Bone marrow (tissue), 2 donors: ENCODE measurements around the gene C10orf90.
"Not testable (repeated sequence)": the region's sequence is repeated elsewhere in the genome, so short reads cannot be mapped to it uniquely, and the experiment has no call there.

Experiments used
- DNase-seq, 2 donors: peaks; one replicate each; lab custom pipeline; 2025; lab: John Stamatoyannopoulos, UW

C10orf90 gene

GRCh38 chr10:126387931-126388911, 282.3 kb downstream of the C10orf90 start, which contains the start of gene ADAM12:
TSS of gene ADAM12 (minus strand) at chr10:126388477. CDS start at chr10:126388145, 332 bp downstream.
- DNase-seq: no peak

- no peak for DNase-seq
These were observed 283.2 kb downstream of the C10orf90 start for GRCh38 chr10:126387041-126387921.

DNA sequence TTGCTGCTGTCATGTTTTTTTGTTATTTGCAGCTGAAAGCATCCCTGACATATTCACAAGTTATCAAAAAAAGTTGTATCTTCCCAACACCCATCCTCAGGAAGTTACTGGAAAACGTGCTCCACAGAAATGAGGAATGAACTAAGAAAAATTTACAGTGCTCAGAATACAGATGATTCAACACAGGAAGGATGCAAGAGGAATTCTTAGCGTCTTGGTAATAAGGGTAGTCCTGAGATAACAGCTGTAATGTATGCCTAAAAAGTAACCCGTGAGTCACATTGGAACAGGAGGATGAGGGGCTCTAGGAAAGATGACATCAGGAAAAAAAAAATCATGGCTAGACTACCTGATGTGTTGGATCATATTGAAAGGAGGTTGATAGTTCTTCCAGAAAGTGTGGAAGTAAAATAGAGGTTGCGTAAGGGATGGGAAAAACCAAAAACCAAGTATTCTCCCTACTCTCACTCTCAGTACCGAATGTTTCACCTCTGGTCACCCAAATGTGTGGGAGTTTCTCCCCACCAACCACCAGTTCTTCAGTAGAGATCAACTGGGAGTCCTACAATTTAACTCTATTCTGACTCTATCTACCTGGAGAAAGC, 286.1 kb downstream of the C10orf90 start:
- no peak for DNase-seq

DNA sequence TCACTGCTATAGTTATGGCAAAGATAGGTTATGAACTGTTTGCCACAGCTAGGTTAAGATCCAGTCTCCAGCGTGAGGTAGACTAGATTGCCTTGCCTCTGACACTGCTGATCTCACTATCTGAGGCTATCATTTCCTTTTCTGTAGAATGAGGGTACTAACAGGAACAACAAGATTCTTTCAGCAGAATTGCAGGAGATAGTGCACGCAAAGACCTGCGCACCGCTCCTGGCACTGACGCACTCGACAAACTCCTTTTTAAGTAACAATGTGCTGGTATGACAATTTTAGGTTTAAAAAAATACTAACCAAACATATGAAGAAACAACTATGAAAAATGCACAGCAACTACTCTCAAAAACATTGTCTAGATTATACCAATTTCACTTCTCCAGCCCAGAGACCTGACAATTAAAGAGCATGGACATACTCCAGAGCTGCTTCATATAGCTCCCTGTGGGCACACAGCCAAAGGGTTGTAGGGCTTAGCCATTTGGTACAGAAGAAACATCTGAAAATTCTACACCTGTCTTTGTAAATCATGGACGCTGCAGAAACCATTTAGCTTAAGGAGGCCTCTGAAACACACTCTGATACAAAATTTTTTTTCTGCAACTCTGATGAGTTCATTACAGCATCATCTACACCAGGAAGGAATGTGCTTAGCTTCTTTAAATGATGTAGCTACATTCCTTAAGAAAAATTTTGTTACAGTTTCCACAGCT, 290.0 kb downstream of the C10orf90 start:
- no peak for DNase-seq

GRCh38 chr10:126379166-126379565, 291.3 kb downstream of the C10orf90 start:
- DNase-seq: not testable (repeated sequence)

GRCh38 chr10:126376956-126377355, 293.5 kb downstream of the C10orf90 start:
- DNase-seq: no peak

- DNase-seq: no peak
These were observed 294.5 kb downstream of the C10orf90 start for GRCh38 chr10:126375926-126376554.

GRCh38 chr10:126375299-126375698, 295.2 kb downstream of the C10orf90 start:
- no peak for DNase-seq
